Transverse colon (tissue), 4 donors: Measurements from ENCODE around the gene GGPS1. TPM values are rescaled to one million over a fixed set of nuclear protein-coding genes. Genes with fewer than 3 reads are reported as not detected.
A peak's percentile ranks its signal among the peaks of the same experiment; 100 is the strongest.

ENCODE experiments used
- DNase-seq: peaks from one replicate; pipeline ENCODE4 v3.0.0-alpha.2; 2019
- H3K27ac ChIP-seq, 4 donors: fragments of 200-600 bp; sonication (generic); 2 replicates each; pipeline ENCODE4 v1.5.1; 2016 to 2018; ENCODE audit warnings: inconsistent platforms in 4 of 4
- H3K27me3 ChIP-seq: fragments of 200-600 bp; sonication (generic); 2 replicates; pipeline ENCODE4 v1.5.1; 2017; ENCODE audit warnings: inconsistent platforms
- H3K36me3 ChIP-seq, 4 donors: fragments of 200-600 bp; sonication (generic); 2 replicates each; pipeline ENCODE4 v1.5.1; 2017 to 2019; ENCODE audit warnings: inconsistent platforms in 4 of 4
- H3K4me1 ChIP-seq, 4 donors: fragments of 200-600 bp; sonication (generic); 2 replicates each; pipeline ENCODE4 v1.5.1; 2017 to 2020; ENCODE audit warnings: inconsistent platforms in 4 of 4
- H3K4me3 ChIP-seq, 4 donors: fragments of 200-600 bp; sonication (generic); 1 replicate in 1 of 4; 2 replicates in 3 of 4; pipeline versions ENCODE4 v1.5.1 to v1.6.1; 2017 to 2019; ENCODE audit warnings: inconsistent platforms in 4 of 4
- H3K9me3 ChIP-seq, 2 donors: fragments of 200-600 bp; sonication (generic); 2 replicates each; pipeline ENCODE4 v1.5.1; 2017 to 2019; ENCODE audit warnings: inconsistent platforms in 2 of 2
- CTCF ChIP-seq, 5 experiments: fragments of 200-600 bp in 3 of 5; fragments of 450-650 bp in 2 of 5; sonication (generic) in 3 of 5; IDR thresholded peaks; 1 replicate in 2 of 5; 2 replicates in 3 of 5; pipeline ENCODE4 v1.5.1; 2016 to 2017; ENCODE audit warnings: antibody characterized with exemption in 5 of 5, inconsistent platforms in 3 of 5, mild to moderate bottlenecking in 2 of 5, moderate library complexity in 1 of 5
- EP300 ChIP-seq: sonication (generic); formaldehyde crosslinking; IDR thresholded peaks from one replicate; pipeline ENCODE4 v1.6.1; 2017; ENCODE audit warnings: antibody characterized with exemption, low read depth
- POLR2A ChIP-seq: fragments of 450-650 bp; IDR thresholded peaks from one replicate; pipeline ENCODE4 v1.6.1; 2016; ENCODE audit warnings: antibody characterized with exemption, mild to moderate bottlenecking, moderate library complexity
- POLR2AphosphoS5 ChIP-seq, 3 donors: sonication (generic); formaldehyde crosslinking; IDR thresholded peaks; one replicate each; pipeline ENCODE4 v1.6.1; 2016; ENCODE audit warnings: antibody characterized with exemption in 3 of 3
- WGBS, 2 donors: methylation state at CpG; one replicate each; pipeline ENCODE4 v1.1.5; 2018; ENCODE audit warnings: low coverage in 1 of 2; 5-methylcytosine and 5-hydroxymethylcytosine counted together
- in situ Hi-C, 4 donors: fragments of 200-750 bp; cut with MboI; loops; one replicate each; pipeline versions ENCODE4 v1.15.0 to v1.15.1; 2017; ENCODE audit warnings: low sequenced_read_pairs in 3 of 4, low pct_ligation_motif_present in 1 of 4, low pct_unique_long_range_greater_than_20kb in 1 of 4
- intact Hi-C: fragments of 100-400 bp; cut with DNase I; formaldehyde crosslinking; loops from one replicate; pipeline ENCODE4 v1.15.1; 2023; ENCODE audit warnings: low total_unique reads
- total RNA-seq, 4 donors: library from RNA; depleted of rRNA; stranded (reverse); fragments of >200 nt; gene quantifications; one replicate each; pipeline ENCODE4 v1.1.0, GENCODE V29; 2016

GGPS1 gene
- total RNA-seq, 4 donors from 2014 or later = 11.2 to 22.1 (median 16.9) TPM

- WGBS, 2 donors = 85 to 90% methylated on average over 5 of the region's 5 CpGs
- peaks cover 12 to 62% (median 26%) of the 10 kb centered on the region in 4 donors for H3K4me1 ChIP-seq
- H3K27ac ChIP-seq = no peak overlapping the region
- H3K9me3 ChIP-seq = no peaks in the 10 kb centered on the region
- H3K27me3 ChIP-seq = no peaks in the 10 kb centered on the region
- no peaks in the 10 kb centered on the region for H3K36me3 ChIP-seq
- no peak for DNase-seq
- H3K4me3 ChIP-seq = no peak overlapping the region
- no peak for TF ChIP-seq CTCF (IDR thresholded peaks at IDR 0.05)
- TF ChIP-seq POLR2AphosphoS5 (IDR thresholded peaks at IDR 0.05) = no peak
- TF ChIP-seq EP300 = no peak
- TF ChIP-seq POLR2A = no peak
- intact Hi-C loops = no loop called here
- in situ Hi-C loops = no loop called here
Measured at GRCh38 chr1:235295902-235296350, 32.4 kb upstream of the GGPS1 start.

GRCh38 chr1:235296729-235297128 is 31.6 kb upstream of the GGPS1 start:
- intact Hi-C loops (no loop called here), in situ Hi-C loops (no loop called here)
- DNase-seq = no peak
- Histone ChIP-seq H3K4me1 (peaks cover 10 to 62% (median 24%) of the 10 kb centered on the region in 4 donors), H3K9me3 (no peaks in the 10 kb centered on the region), H3K27me3 (no peaks in the 10 kb centered on the region), H3K4me3 (no peak overlapping the region), H3K27ac (peak overlapping the region in 1 of 4 donors; percentile 19), H3K36me3 (no peaks in the 10 kb centered on the region)
- WGBS, 2 donors = 94 to 100% methylated on average over 1 of the region's 1 CpG
- TF ChIP-seq EP300 (no peak), POLR2A (no peak), CTCF (IDR thresholded peaks at IDR 0.05) (no peak), POLR2AphosphoS5 (IDR thresholded peaks at IDR 0.05) (no peak)

- peaks cover 3 to 53% (median 18%) of the 10 kb centered on the region in 4 donors for H3K4me1 ChIP-seq
Measured at GRCh38 chr1:235297579-235297978, 30.8 kb upstream of the GGPS1 start.

GRCh38 chr1:235298758-235299157 is 29.6 kb upstream of the GGPS1 start:
- Histone ChIP-seq H3K4me3 (no peak overlapping the region), H3K27ac (no peak overlapping the region), H3K27me3 (no peaks in the 10 kb centered on the region), H3K9me3 (no peaks in the 10 kb centered on the region), H3K36me3 (no peaks in the 10 kb centered on the region), H3K4me1 (peaks cover 3 to 45% (median 12%) of the 10 kb centered on the region in 4 donors)
- 40% methylated on average over 2 of the region's 2 CpGs; no CpG with 5 or more reads in 1 of the 2 donors for WGBS, 2 donors
- no peak for DNase-seq
- TF ChIP-seq POLR2A = no peak
- TF ChIP-seq EP300 = no peak
- no peak for TF ChIP-seq CTCF (IDR thresholded peaks at IDR 0.05)
- TF ChIP-seq POLR2AphosphoS5 (IDR thresholded peaks at IDR 0.05) = no peak
- intact Hi-C loops (no loop called here), in situ Hi-C loops (no loop called here)

More at GRCh38 chr1:235297579-235297978, 30.8 kb upstream of the GGPS1 start:
- Histone ChIP-seq H3K36me3 (no peaks in the 10 kb centered on the region), H3K4me3 (no peak overlapping the region), H3K27me3 (no peaks in the 10 kb centered on the region), H3K27ac (peak overlapping the region in 2 of 4 donors; percentile 6 to 19), H3K9me3 (no peaks in the 10 kb centered on the region)
- TF ChIP-seq EP300 = no peak
- no peak for TF ChIP-seq POLR2AphosphoS5 (IDR thresholded peaks at IDR 0.05)
- TF ChIP-seq CTCF (IDR thresholded peaks at IDR 0.05) = no peak
- no peak for TF ChIP-seq POLR2A
- no peak for DNase-seq
- in situ Hi-C loops (no loop called here), intact Hi-C loops (no loop called here)
- WGBS, 2 donors = 32 to 50% methylated on average over 3 of the region's 3 CpGs
